ENCODE data around the gene CNOT2.

The CNOT2 gene

DNA sequence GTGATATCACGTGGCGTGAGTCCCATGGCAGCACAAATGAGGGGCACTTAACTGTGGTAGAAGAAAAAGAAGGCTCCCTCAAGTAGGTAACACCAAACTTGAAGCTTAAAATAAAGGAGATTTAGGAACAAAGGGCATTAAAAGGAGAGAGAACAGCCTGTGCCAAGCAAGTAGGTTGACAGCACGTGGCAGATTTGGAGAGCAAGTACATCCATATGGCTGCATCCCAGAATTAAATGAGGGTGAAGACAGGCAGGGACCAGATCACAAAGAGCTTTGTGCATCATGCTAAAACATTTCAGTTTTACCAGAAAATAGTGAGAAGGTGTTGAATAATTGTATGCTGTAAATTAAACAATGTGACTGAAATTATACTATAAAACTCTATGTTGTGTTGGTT lies 155.6 kb downstream of the CNOT2 start:
- H3K4me3 ChIP-seq (ENCODE audit: control insufficient read depth, low read depth, low read length): no peak overlapping the region
- TF ChIP-seq, protein P1, sequence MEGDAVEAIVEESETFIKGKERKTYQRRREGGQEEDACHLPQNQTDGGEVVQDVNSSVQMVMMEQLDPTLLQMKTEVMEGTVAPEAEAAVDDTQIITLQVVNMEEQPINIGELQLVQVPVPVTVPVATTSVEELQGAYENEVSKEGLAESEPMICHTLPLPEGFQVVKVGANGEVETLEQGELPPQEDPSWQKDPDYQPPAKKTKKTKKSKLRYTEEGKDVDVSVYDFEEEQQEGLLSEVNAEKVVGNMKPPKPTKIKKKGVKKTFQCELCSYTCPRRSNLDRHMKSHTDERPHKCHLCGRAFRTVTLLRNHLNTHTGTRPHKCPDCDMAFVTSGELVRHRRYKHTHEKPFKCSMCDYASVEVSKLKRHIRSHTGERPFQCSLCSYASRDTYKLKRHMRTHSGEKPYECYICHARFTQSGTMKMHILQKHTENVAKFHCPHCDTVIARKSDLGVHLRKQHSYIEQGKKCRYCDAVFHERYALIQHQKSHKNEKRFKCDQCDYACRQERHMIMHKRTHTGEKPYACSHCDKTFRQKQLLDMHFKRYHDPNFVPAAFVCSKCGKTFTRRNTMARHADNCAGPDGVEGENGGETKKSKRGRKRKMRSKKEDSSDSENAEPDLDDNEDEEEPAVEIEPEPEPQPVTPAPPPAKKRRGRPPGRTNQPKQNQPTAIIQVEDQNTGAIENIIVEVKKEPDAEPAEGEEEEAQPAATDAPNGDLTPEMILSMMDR (IDR thresholded peaks at IDR 0.05; ENCODE audit: control insufficient read depth, insufficient read depth, low read depth, low read length, missing control alignments): no peak
- DNase-seq (ENCODE audit: low read depth): no peak

GRCh38 chr12:70399311-70399710 lies 156.1 kb downstream of the CNOT2 start:
- TF ChIP-seq, protein P1 (IDR thresholded peaks at IDR 0.05; ENCODE audit: control insufficient read depth, insufficient read depth, low read depth, low read length, missing control alignments): no peak
- H3K4me3 ChIP-seq (ENCODE audit: control insufficient read depth, low read depth, low read length): no peak overlapping the region

GRCh38 chr12:70400124-70400523 lies 156.9 kb downstream of the CNOT2 start:
- no peak for DNase-seq (ENCODE audit: low read depth)
- TF ChIP-seq, protein P1 (IDR thresholded peaks at IDR 0.05; ENCODE audit: control insufficient read depth, insufficient read depth, low read depth, low read length, missing control alignments): no peak
- H3K4me3 ChIP-seq (ENCODE audit: control insufficient read depth, low read depth, low read length): no peak overlapping the region

More at GRCh38 chr12:70399311-70399710, 156.1 kb downstream of the CNOT2 start:
- no peak for DNase-seq (ENCODE audit: low read depth)

DNA sequence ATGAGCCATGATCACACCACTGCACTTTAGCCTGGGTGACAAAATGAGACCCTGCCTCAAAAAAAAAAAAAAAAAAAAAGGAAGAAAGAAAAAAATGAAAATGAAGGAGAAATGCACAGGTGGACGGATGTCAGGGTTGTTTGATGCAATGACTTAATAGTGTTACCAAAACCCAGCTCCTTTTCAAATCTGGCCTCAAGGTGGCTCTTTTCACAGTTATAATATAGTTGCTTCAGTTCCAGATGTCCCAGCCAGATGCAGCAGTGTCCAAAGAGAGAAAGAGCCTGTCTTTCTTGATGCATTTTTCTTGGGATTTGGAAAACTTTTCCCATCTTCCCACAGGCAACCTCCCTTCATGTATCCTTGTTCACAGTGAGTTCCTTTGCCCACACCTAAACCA lies 159.4 kb downstream of the CNOT2 start:
- no peak overlapping the region for H3K4me3 ChIP-seq (ENCODE audit: control insufficient read depth, low read depth, low read length)
- TF ChIP-seq, protein P1 (IDR thresholded peaks at IDR 0.05; ENCODE audit: control insufficient read depth, insufficient read depth, low read depth, low read length, missing control alignments): peak; percentile 11
- no peak for DNase-seq (ENCODE audit: low read depth)

DNA sequence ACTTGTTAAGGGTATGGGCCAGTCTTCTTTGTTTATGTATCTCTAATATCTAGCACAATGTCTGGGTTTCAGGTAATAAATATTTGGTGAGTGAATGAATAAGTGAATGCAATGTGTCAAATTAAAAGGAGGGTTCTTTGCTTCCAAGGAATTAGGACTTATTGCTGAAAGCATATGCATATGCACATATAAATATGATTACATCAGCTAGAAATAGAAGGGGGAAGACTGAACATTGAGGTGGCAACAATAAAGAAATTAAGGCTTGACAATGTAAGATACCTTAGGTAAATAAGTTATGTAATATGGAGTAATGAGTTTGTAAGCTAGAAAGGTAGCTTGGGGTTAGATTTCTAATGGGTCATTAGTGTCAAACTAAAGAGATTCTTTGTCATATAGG lies 160.6 kb downstream of the CNOT2 start:
- no peak overlapping the region for H3K4me3 ChIP-seq (ENCODE audit: control insufficient read depth, low read depth, low read length)
- no peak for DNase-seq (ENCODE audit: low read depth)
- TF ChIP-seq, protein P1 (IDR thresholded peaks at IDR 0.05; ENCODE audit: control insufficient read depth, insufficient read depth, low read depth, low read length, missing control alignments): no peak

Data from AG09309 (cell line).